Measurements from ENCODE around the gene TMC1.

- TF ChIP-seq GATA3 (IDR thresholded peaks at IDR 0.05; ENCODE audit: low read depth, low read length) (no peak), GATA2 (IDR thresholded peaks at IDR 0.05; ENCODE audit: low read depth, low read length) (no peak)
Measured at GRCh38 chr9:72554221-72554641, 32.8 kb downstream of the TMC1 start.

Data from SH-SY5Y (cell line).